AG08396 (cell line): Measurements from ENCODE around the gene DTX4.

Experiments
- DNase-seq: peaks from one replicate; pipeline ENCODE4 v3.0.0; 2012; ENCODE audit warnings: low spot score, mixed read lengths

The DTX4 gene

DNA sequence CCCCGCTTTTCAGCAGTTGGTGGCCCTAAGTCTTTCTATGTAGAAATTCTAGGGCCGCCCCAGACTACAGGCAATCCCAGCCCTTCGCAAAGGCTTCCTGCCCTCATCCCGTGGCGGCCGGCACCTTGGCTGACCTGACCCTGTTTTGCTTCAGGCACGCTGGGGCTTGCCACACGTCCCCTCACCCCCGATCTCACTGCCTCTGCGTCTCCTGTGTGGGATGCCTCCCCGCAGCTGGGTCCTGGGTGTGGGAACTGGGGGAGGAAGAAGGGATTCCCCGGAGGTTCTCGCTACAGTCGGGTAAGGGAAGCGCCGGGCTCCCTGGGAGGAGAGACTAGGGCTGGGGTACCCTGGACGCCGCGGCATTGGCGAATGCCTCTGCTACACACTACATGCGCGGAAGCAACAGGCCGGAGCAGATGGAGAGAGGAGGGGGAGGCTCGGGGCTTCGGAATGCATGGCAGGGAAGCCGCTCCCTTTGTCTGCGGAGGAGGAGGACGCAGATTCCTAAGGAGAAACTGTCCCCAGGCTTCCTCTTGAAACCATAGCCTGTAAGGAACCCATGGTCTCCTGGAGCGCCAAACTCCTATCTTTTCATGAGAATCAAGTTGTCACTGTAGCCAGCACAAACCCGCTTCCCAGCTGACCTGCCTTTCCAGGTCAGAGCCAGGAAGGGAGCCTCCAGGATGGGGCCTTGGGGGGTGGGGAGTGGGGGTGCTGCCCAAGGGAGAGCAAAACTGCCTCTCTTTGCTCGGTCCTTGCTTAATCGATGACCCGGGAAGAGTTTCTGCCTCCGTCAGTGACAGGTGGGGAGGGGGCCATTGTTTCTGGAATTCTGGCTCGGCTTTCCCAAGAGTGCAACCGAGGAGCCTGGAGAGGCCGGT, 1.4 kb downstream of the DTX4 start:
- no peak for DNase-seq

DNA sequence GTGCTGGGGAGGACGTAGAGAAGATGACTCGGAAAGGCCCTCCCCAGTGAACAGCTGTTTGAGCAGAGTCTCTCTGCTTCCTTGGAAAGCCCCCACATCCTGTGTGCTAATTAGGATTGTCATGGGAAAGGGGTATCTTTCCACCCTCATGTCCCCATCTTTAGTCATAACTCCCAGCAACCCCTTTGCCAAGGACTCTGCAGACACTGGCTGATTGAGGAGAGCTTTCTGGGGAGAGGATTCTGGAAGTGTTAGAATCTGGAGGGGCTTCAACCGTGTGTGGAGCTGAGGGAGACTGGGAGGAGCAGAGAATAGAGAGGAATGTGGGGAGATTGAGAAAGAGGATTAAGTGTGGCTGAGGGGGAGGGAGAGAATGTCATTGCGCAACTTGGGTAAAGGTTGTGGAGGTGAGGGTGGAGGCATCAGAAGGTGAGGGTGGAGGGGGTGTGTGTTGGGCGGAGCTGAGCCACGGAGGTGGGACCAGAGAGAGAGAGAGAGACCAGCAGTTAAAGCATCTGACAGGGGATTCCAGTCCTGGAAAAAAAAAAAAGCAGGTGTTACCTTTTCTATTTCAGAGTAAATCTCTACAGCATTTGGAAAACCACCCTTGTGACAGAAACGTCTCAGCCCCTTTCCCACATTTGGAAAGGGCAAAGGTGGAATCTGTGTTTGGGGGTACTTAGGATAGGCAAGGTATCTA, 2.2 kb downstream of the DTX4 start:
- no peak for DNase-seq

DNA sequence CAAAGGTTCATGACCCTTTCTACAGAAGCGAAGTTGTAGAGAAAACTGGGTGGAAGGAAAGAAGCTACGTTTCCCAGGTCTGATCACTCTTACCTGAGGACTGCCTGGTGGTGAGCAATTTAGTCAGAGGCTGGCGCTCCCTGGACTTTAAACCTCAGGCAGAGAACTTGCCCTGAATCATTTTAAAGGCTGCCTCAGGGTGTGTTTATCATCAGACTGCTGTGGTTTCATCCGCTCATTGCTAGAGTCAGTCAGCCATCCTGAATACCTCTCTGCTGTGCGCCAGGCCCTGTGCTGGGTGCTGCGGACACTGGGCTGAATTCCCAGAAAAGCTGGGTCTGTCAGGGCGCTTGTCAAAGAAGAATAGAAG, 2.7 kb downstream of the DTX4 start:
- no peak for DNase-seq

DNA sequence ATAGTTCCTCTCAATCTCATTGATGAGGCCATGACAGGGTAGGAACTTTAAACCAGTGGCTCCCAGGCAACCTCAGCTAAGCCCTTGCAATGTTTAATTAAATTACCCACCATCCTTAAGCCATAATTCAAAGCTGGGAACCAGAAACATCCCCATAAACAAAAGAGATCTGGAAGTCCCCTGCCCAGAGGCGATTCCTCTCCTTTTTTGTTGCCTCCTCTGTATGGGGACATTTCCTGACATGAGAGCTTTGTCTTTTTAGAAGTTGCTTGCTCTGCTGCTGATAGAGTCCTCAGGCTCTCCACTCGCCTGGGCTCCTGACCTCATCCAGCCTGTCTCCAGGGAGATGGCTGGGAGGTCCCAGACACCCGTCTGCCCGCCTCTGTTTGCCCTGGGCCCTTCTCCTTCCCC, 3.2 kb downstream of the DTX4 start:
- DNase-seq, result no peak

DNA sequence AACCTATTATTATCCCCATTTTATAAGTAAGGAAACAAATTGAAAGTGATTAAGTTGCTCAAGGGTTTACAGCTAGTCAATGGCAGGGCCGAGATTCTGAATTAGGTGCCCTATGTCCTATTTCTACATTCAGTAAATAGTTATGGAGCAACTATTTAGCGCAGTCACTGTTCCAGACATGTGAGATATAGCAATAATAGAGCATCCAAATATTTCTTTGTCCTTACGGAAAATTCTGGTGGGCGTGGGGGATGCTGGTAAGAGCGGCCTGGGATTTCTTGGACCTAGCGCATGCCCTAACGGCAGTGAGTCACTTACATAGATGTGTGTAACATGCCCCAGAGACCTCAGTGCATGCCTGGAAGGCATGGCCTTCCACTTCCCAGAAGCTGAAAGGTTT, 4.4 kb downstream of the DTX4 start:
- no peak for DNase-seq

DNA sequence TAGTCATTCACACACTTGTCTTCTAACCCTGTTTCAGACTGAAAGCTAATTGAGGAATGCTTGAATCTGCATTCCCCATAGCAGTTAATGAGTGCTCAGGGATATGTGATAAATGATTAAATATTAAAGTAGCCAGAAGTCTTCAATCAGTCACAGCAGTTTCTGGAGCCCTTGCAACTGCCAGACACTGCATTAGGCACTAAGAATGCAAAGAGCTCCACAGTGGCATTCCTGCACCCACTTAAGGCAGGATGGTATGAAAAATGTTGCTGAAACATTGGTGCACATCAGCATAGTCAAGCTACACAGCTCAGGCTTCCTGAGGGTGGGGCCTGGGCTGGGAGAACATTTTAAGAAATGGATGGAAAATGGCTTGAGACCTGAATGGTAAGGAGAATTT, 6.5 kb downstream of the DTX4 start:
- no peak for DNase-seq

DNA sequence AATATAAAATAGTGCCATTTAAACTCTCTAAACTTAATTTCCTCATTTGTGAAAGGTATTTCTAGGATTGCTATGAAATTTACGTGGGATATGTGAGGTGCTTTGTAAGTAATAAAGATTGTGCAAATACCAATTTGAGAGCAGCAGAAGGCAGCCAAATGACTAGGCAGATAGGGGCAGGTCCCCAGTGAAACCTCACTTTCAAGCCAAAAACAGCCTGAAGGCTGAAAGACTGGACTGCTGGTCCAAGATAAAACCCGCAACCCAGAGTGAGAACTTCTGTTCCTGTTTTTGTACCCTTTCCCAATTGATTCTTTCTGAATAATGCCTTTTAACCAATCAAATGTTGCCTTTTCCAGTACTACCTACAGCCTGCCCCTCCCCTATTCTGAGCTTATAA, 7.2 kb downstream of the DTX4 start:
- DNase-seq, result no peak

DNA sequence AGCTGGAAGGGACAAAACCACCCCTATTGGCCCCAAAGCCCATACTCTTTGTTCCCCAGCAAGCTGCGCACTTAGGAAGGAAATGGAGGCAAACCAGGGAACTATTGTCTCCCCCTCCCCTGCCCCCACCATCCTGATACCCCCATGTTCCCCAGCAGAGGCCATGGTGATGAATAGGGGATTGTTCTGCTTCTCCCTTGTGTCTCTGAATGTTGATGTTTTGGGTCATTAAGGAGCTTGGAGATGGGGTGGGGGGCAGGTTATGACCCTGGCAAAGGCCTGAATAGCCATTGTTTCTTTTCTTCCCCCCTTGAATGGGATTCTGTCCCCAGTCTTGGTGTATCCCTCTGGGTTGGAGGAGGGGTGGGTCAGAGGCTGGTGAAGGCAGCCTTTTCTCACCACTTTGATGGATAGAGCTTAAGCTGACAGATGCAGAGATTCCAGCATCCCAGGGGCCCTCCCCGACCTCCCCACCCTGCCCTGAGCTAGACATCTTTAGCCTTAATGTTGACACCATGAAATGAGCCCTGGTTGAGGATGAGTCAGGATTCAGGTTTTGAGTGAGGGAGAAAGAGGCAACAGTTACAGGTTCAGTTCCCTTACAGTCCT, 8.3 kb downstream of the DTX4 start:
- no peak for DNase-seq

DNA sequence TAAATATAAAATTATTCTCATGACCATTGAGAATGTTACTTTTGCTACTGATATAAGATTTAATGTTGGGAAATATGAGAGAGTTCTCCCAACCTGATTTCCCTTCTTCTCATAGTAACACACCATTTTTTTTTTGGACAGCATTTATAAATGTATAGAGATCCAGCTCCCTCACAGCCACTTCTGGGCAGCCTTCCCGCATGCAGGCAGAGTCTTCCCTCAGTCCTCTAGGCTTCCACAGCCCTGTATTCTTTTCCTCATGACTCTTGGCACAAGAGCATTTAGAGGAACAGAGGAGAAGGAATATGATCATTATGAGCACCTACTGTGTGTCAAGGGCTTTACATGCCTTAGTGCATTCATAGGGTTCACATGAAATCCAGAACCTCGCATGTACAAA, 9.0 kb downstream of the DTX4 start:
- no peak for DNase-seq

DNA sequence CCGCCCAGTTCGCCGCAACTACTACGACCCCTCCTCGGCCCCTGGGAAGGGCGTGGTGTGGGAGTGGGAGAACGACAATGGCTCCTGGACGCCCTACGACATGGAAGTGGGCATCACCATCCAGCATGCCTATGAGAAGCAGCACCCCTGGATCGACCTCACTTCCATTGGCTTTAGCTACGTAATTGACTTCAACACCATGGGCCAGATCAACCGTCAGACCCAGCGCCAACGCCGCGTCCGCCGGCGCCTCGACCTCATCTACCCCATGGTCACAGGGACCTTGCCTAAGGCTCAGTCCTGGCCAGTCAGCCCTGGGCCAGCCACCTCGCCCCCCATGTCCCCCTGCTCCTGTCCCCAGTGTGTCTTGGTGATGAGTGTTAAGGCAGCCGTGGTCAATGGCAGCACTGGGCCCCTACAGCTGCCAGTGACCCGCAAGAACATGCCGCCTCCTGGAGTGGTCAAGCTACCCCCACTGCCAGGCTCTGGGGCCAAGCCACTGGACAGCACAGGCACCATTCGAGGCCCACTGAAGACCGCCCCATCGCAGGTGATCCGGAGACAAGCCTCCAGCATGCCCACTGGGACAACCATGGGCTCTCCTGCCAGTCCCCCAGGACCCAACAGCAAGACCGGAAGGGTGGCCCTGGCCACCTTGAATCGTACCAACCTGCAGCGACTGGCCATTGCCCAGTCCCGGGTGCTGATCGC, 10.0 kb downstream of the DTX4 start:
- DNase-seq, result no peak

DNA sequence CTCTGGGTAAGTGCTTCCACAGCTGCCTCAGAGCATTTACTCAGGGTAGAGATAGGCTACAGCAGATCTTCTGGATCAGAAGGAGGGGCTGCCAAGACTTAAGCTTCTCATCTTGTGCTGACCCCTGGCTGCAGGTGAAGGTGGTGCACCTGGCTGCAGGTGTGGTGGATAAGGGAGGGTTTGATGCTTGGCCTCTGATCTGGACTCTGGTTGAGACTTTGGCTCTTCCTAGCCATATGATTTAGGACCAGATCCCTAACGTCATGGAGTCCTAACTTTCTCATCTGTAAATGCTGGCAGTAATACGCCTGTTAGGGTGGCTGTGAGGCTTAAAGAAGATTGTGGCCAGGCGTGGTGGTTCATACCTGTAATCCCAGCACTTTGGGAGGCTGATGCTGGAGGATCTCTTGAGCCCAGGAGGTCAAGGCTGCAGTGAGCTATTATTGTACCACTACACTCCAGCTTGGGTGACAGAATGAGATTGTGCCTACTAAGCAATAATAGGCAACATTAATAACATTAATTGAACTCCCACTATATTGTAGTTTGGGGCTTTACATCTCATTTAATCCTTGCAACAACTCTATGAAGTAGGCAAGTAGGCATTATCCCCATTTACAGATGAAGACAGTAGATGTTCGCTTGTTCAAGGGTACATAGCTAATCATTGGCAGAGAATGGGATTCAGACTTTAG, 10.7 kb downstream of the DTX4 start:
- DNase-seq, result no peak

DNA sequence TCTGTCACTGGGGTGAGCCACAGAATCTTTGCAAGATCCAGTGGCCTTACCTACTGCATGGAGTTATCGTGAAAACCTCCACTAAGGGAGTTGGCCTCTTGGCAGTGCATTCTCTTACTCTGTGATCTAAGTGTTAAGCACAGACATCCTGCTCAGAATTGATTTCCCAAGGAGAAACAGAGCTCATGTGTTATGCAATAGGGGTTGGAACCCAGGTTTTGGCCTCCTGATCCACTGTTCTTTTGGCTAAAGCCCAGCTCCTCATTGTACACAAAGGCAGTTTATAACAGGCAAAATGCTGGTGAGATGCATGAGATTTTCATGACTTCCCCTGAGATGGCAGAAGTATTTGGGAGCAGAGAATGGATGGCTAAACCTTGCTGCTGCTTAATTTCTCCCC, 11.8 kb downstream of the DTX4 start:
- DNase-seq, result no peak

DNA sequence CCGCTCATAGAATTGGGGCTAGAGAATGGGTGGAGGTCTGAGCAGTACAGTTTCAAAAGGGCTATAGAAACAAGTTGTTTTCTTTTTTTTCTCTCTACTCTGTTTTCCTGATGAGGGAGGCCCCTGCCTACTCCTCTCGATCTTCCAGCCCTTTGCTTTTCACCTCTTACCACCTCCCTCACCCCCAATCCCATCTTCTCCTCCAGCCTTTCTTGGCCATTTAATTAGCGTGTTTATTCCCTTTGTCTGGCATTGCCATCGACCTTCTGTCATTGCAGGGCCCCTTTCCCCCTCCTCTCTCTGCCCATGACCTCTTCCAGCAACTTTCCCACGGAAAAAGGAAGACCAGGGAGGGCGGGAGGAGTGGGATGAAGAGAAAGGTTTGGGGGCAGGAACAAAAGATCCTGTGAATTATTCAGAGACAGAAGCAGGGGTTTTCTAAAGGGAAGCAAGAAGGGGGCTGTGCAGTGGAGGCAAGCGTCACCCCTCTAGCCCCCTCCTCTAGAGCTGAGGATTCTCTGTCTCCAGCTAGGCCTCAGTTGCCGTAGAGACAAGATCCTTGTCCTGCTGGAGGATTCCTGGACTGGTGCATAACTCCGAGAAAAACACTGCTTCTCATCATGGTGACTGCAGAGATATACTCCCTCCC, 12.9 kb downstream of the DTX4 start:
- DNase-seq, result no peak

DNA sequence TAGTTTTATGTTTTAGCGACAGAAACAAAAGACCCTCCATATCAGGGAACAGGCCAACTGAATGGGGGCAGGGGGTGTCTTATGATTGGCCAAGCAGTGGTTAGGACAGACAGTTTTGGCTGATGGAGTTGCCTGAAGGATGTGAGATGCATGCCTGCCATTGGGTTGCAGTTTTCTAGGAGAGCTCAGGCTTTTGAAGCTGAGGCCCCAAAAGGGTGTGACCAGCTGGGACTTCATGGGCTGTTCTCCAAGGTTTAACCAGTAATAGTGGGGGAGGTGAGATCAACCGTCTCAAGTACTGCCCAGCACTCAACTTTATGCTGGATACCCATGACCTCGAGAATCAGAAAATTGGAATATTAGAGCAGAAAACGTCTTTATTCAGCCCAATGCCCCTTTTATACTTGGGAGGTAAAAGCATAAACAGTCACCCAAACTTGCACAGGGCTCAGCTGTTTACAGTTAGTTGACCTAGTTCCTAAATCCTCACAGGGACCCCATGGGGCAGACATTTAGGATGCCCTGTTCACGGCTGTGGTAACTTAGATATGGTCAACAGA, 13.5 kb downstream of the DTX4 start:
- no peak for DNase-seq

DNA sequence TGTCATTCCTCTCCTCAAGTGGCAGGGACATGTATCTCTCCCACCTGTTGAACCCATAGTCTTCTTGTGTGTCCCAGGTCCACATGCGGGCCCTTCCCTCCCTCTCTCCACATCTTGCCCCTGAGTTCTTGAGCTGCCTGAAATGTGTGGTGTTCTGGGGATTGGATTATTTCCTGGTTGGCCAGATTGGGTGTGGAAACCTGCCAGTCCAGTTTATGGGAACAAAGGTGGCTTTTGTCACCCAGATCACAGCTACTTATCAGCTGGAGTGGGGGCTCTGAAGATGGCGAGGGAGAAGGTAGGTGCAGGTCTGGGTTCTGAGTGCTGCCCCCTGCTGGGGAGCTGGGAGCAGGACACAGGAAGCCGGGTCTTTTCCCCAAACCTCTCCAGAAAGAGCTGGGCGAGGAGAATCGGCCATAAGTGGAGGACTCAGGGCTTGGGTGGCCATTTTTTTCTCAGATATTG, 14.2 kb downstream of the DTX4 start:
- peak; percentile 50 for DNase-seq

DNA sequence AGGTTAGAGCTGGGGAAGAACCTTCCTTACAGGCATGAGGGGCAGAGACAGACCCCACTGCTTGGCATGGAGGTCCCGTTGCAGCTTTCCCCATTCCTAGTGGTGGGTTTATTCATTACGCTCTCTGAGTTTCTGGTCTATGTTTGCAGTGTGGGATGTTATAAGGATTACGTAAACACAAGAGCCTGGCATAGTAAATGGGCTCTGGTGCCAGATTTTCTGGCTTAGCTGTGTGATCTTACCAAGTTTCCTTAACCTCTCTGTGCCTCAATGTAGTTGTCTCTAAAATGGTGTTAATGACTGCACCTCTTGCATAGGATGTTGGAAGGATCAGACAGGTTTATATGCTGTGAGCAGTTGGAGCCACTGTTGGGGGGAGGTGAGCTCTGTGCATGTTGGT, 15.1 kb downstream of the DTX4 start:
- DNase-seq, result no peak

DNA sequence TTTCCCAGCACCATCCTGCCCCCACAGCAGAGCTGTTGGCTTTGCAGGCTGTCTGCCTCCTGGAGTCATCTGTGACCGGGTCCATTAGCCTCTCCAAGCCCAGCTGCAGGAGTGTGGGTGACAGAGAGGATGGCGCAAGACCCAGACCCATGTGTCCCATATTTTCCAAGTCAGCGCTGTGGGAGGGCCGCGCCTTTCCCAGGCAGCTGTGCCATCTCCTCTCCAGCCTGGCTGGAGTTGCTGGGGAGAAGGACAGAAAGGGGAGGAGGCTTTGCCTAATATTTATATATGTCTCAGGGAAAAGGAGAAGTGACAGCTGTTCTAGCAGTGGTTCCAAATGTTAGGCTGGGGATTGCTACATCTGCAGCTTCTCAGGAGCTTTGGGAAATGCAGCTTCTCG, 15.7 kb downstream of the DTX4 start:
- peak; percentile 69 for DNase-seq

DNA sequence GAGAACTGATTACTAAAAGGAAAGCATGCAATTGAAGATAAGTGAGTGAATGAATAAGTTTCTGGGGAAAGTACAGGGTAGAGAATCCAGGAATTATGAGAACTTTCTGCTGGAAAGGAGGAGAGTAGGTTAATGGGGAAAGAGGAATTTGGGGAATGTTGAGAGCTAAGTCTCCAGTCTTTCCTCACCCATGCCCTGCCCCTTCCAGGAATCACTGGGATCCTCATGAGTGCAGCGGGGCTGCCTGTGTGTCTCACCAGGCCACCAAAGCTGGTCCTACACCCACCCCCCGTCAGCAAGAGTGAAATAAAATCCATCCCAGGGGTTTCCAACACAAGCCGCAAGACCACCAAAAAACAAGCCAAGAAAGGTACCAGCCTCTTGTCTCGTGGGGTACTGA, 17.0 kb downstream of the DTX4 start:
- no peak for DNase-seq

DNA sequence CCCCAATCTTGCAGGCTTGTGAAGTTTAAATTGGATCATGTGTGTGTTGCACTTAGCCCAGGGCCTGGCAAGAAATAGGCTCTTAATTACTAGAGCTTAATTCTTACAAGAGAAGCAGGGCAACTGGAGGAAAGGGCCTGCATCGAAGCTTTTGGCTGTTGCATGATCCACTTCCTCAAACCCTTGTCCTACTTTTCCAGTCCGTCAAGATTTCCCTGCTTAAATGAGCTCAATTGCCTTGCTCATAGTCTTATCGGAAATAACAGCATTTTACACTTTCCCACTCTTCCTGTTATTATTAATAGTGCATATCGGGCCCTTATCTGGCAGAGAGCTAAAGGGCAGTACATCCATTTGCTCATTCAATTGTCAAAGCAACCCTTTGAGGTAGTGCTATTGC, 18.1 kb downstream of the DTX4 start:
- DNase-seq, result no peak

DNA sequence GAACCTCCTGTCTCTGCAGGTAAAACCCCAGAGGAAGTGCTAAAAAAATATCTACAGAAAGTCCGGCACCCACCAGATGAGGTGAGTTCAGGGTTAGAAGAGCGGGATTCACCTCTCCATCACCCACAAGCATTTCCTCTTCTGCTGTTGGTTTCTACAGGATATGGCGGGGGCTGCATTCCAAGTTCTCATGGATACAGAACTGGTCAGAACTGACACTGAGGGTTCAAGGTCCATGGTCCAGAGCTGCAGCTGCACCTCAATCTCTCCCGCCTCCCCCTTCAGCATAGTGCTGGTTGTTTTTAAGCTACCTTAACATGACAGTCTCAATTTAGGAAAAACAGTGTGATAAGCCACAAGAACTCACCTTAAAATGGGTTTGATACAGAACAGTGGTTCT, 19.2 kb downstream of the DTX4 start:
- DNase-seq, result no peak

DNA sequence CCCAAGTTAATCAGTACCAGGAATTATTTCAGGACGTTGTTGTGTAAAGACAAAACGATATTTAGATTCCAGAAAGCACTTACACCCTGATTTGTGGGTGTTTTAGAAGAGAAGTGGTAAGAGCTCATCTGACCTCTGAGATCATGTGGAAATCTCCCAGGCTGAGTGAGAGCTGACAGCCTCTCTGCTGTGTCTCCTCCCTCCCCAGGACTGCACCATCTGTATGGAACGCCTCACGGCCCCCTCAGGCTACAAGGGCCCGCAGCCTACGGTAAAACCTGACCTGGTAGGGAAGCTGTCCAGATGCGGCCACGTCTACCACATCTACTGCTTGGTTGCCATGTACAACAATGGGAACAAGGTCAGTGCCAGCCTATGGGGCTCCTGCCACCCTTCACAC, 20.0 kb downstream of the DTX4 start:
- DNase-seq, result no peak
